Measurements from ENCODE around the gene STARD13. TPM values are rescaled to one million over a fixed set of nuclear protein-coding genes. Genes with fewer than 3 reads are reported as not detected.
A peak's percentile ranks its signal among the peaks of the same experiment; 100 is the strongest.

Gene STARD13
- total RNA-seq, 6 donors from 2014 or later: 43.6 to 76.5 (median 63.7) TPM

- H3K27ac ChIP-seq: peak overlapping the region; percentile 20 to 66 (median 52)
- H3K9me3 ChIP-seq: no peaks in the 10 kb centered on the region
- TF ChIP-seq CTCF (IDR thresholded peaks at IDR 0.05): no peak
- no peak for TF ChIP-seq POLR2AphosphoS5 (IDR thresholded peaks at IDR 0.05)
- TF ChIP-seq EP300 (IDR thresholded peaks at IDR 0.05): no peak
- TF ChIP-seq POLR2A (IDR thresholded peaks at IDR 0.05): no peak
- peaks cover 36 to 44% (median 40%) of the 10 kb centered on the region in 4 donors for H3K4me1 ChIP-seq
- 51 to 72% methylated on average over 2 of the region's 2 CpGs for WGBS, 2 donors
- no peak for DNase-seq
- no peak overlapping the region for H3K4me3 ChIP-seq
- peaks cover 7 to 95% (median 36%) of the 10 kb centered on the region in 4 donors for H3K36me3 ChIP-seq
- no peaks in the 10 kb centered on the region for H3K27me3 ChIP-seq
- no peak for ATAC-seq (ENCODE audit: low FRiP score in 2 of 2)
Measured at GRCh38 chr13:33109271-33109697, 176.3 kb downstream of the STARD13 start.

GRCh38 chr13:33108620-33109019 lies 176.9 kb downstream of the STARD13 start:
- peaks cover 33 to 44% (median 38%) of the 10 kb centered on the region in 4 donors for H3K4me1 ChIP-seq
- H3K27me3 ChIP-seq: no peaks in the 10 kb centered on the region
- DNase-seq (no peak), ATAC-seq (ENCODE audit: low FRiP score in 2 of 2) (no peak)
- no peaks in the 10 kb centered on the region for H3K9me3 ChIP-seq
- peak overlapping the region in 2 of 4 donors; percentile 14 to 50 for H3K27ac ChIP-seq
- WGBS, 2 donors: 85 to 98% methylated on average over 5 of the region's 5 CpGs
- no peak overlapping the region for H3K4me3 ChIP-seq
- TF ChIP-seq EP300 (IDR thresholded peaks at IDR 0.05) (no peak), POLR2AphosphoS5 (IDR thresholded peaks at IDR 0.05) (no peak), POLR2A (IDR thresholded peaks at IDR 0.05) (no peak), CTCF (IDR thresholded peaks at IDR 0.05) (no peak)
- H3K36me3 ChIP-seq: peaks cover 7 to 92% (median 34%) of the 10 kb centered on the region in 4 donors

GRCh38 chr13:33107361-33107760 lies 178.2 kb downstream of the STARD13 start:
- no peak for ATAC-seq (ENCODE audit: low FRiP score in 2 of 2)
- Histone ChIP-seq H3K27ac (no peak overlapping the region), H3K27me3 (no peaks in the 10 kb centered on the region), H3K36me3 (peaks cover 7 to 85% (median 34%) of the 10 kb centered on the region in 4 donors), H3K9me3 (no peaks in the 10 kb centered on the region), H3K4me3 (no peak overlapping the region), H3K4me1 (peaks cover 26 to 32% (median 29%) of the 10 kb centered on the region in 4 donors)
- 90 to 100% methylated on average over 2 of the region's 2 CpGs for WGBS, 2 donors
- no peak for TF ChIP-seq EP300 (IDR thresholded peaks at IDR 0.05)
- no peak for TF ChIP-seq CTCF (IDR thresholded peaks at IDR 0.05)
- TF ChIP-seq POLR2AphosphoS5 (IDR thresholded peaks at IDR 0.05): no peak
- TF ChIP-seq POLR2A (IDR thresholded peaks at IDR 0.05): no peak
- no peak for DNase-seq

- no peak overlapping the region for H3K4me3 ChIP-seq
- DNase-seq (no peak), ATAC-seq (ENCODE audit: low FRiP score in 2 of 2) (no peak)
- no peak overlapping the region for H3K27ac ChIP-seq
- no peaks in the 10 kb centered on the region for H3K9me3 ChIP-seq
- peaks cover 7 to 80% (median 34%) of the 10 kb centered on the region in 4 donors for H3K36me3 ChIP-seq
- TF ChIP-seq POLR2A (IDR thresholded peaks at IDR 0.05) (no peak), POLR2AphosphoS5 (IDR thresholded peaks at IDR 0.05) (no peak), EP300 (IDR thresholded peaks at IDR 0.05) (no peak), CTCF (IDR thresholded peaks at IDR 0.05) (no peak)
- 83% methylated on average over 7 of the region's 7 CpGs for WGBS, 2 donors
- no peaks in the 10 kb centered on the region for H3K27me3 ChIP-seq
- H3K4me1 ChIP-seq: peaks cover 22 to 26% (median 25%) of the 10 kb centered on the region in 4 donors
Measured at GRCh38 chr13:33106656-33107360, 178.7 kb downstream of the STARD13 start.
